ENCODE results near the gene NDUFV3. TPM values are rescaled to one million over a fixed set of nuclear protein-coding genes. Genes with fewer than 3 reads are reported as not detected.

The NDUFV3 gene
- polyA plus RNA-seq, 1 of the 3 experiments (the other 2 are of a cell fraction): 32.9 TPM

DNA sequence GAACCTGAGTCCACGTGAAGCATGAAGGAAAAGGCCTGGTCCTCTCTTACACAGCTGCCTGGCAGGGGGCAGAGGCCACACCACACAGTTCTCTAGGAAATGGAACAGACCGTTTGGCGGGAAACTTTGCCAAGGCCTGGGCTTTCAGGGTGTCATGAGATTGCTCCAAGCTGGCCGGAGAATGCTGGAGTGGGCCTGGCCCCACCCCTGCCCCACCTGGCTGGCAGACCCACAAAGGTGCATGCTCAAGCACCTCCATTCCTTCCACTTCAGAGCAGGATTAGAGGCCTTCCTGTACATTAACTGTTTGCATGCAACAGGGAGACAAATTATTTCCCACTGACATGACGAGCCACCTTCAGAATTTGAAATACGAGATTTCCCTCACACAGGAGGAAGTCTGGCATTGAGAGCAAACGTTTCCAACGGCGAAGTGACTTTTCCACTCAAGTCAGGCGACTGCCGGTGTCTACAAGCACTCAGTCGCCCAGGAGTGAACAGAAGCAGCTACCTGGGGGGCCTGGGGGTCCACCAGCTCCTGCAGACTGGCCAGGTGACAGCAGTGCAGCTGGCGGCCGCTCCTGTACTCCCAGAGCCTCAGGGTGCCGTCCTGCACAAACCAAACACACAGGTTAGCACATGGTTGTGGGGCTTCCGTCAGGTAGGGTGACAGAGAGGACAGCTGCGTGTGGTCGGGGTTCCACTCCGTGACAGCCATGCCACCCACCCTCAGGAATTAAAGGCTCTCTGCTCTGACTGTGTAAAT lies 37.8 kb upstream of the NDUFV3 start:
- peaks cover 9 to 91% of the 10 kb centered on the region in 2 experiments for H3K36me3 ChIP-seq (replicated peaks in 1 of 2; ENCODE audit: control insufficient read depth in 1 of 2, insufficient read depth in 2 of 2, low read length in 1 of 2)
- no peaks in the 10 kb centered on the region for H3K27me3 ChIP-seq (ENCODE audit: insufficient read depth)
- H3K9me2 ChIP-seq: no peaks in the 10 kb centered on the region
- H3K9me3 ChIP-seq: no peaks in the 10 kb centered on the region
- H3F3A ChIP-seq (replicated peaks; ENCODE audit: insufficient read depth): no peaks in the 10 kb centered on the region
- no peak overlapping the region for H3K4me2 ChIP-seq
- H3K9ac ChIP-seq: no peak overlapping the region
- H2AFZ ChIP-seq (ENCODE audit: low read depth): no peak overlapping the region
- peaks cover 3% of the 10 kb centered on the region; the same call in 1 of the 2 replicates for H4K20me1 ChIP-seq (ENCODE audit: insufficient read depth)
- no peak for DNase-seq
- no peak overlapping the region for H3K4me3 ChIP-seq (ENCODE audit: low read depth in 2 of 2, low read length in 1 of 2)
- no peaks in the 10 kb centered on the region for H3K4me1 ChIP-seq (ENCODE audit: control insufficient read depth in 1 of 2, insufficient read depth in 2 of 2, low read depth in 1 of 2, low read length in 1 of 2)
- TF ChIP-seq JUND (IDR thresholded peaks at IDR 0.05) (no peak), NFIC (IDR thresholded peaks at IDR 0.05; ENCODE audit: borderline replicate concordance) (no peak)
- TF ChIP-seq, protein P1, sequence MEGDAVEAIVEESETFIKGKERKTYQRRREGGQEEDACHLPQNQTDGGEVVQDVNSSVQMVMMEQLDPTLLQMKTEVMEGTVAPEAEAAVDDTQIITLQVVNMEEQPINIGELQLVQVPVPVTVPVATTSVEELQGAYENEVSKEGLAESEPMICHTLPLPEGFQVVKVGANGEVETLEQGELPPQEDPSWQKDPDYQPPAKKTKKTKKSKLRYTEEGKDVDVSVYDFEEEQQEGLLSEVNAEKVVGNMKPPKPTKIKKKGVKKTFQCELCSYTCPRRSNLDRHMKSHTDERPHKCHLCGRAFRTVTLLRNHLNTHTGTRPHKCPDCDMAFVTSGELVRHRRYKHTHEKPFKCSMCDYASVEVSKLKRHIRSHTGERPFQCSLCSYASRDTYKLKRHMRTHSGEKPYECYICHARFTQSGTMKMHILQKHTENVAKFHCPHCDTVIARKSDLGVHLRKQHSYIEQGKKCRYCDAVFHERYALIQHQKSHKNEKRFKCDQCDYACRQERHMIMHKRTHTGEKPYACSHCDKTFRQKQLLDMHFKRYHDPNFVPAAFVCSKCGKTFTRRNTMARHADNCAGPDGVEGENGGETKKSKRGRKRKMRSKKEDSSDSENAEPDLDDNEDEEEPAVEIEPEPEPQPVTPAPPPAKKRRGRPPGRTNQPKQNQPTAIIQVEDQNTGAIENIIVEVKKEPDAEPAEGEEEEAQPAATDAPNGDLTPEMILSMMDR (IDR thresholded peaks at IDR 0.05): no peak
- H3K79me2 ChIP-seq (ENCODE audit: insufficient read depth): peaks cover 4% of the 10 kb centered on the region; the same call in 1 of the 2 replicates
- ChIA-PET CTCF (interaction anchor here (1.3 to 1.5 kb wide), 2 partner anchors 37 to 262 kb away, joined by 4 to 5 read pairs; no protein-coding TSS in a partner anchor), POLR2A (no interaction called here)
- WGBS (ENCODE audit: low lambda C conversion rate): 93% methylated on average over 8 of the region's 19 CpGs
- no peak overlapping the region for H3K27ac ChIP-seq (ENCODE audit: low read depth in 2 of 2, low read length in 1 of 2)

- no peak for DNase-seq
- H3K36me3 ChIP-seq (replicated peaks in 1 of 2; ENCODE audit: control insufficient read depth in 1 of 2, insufficient read depth in 2 of 2, low read length in 1 of 2): peaks cover 12 to 89% of the 10 kb centered on the region in 2 experiments
- no peak for TF ChIP-seq RFX5 (IDR thresholded peaks at IDR 0.05; ENCODE audit: low read length)
- TF ChIP-seq MEF2A (IDR thresholded peaks at IDR 0.05; ENCODE audit: borderline replicate concordance, low read depth): no peak
- no peak for TF ChIP-seq SMC3 (IDR thresholded peaks at IDR 0.05; ENCODE audit: low read depth, low read length)
- no peak for TF ChIP-seq JUND (IDR thresholded peaks at IDR 0.05)
- TF ChIP-seq, protein P2, sequence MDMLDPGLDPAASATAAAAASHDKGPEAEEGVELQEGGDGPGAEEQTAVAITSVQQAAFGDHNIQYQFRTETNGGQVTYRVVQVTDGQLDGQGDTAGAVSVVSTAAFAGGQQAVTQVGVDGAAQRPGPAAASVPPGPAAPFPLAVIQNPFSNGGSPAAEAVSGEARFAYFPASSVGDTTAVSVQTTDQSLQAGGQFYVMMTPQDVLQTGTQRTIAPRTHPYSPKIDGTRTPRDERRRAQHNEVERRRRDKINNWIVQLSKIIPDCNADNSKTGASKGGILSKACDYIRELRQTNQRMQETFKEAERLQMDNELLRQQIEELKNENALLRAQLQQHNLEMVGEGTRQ (IDR thresholded peaks at IDR 0.05; ENCODE audit: borderline replicate concordance, low read depth, low read length): no peak
- TF ChIP-seq, protein P1 (IDR thresholded peaks at IDR 0.05): no peak
- TF ChIP-seq FOXM1 (IDR thresholded peaks at IDR 0.05; ENCODE audit: low read depth): no peak
- no peak for TF ChIP-seq EP300 (IDR thresholded peaks at IDR 0.05; ENCODE audit: borderline replicate concordance in 1 of 2, low read depth in 1 of 2, low read length in 1 of 2)
- TF ChIP-seq MXI1 (IDR thresholded peaks at IDR 0.05; ENCODE audit: low read depth, low read length): no peak
- TF ChIP-seq EZH2phosphoT487 (IDR thresholded peaks at IDR 0.05; ENCODE audit: borderline replicate concordance, low read depth): no peak
- no peaks in the 10 kb centered on the region for H3K4me1 ChIP-seq (ENCODE audit: control insufficient read depth in 1 of 2, insufficient read depth in 2 of 2, low read depth in 1 of 2, low read length in 1 of 2)
- no peak overlapping the region for H2AFZ ChIP-seq (ENCODE audit: low read depth)
- ChIA-PET POLR2A (no interaction called here), CTCF (interaction anchor here (1.3 to 1.5 kb wide), 2 partner anchors 37 to 262 kb away, joined by 4 to 5 read pairs; no protein-coding TSS in a partner anchor)
- no peaks in the 10 kb centered on the region for H3K27me3 ChIP-seq (ENCODE audit: insufficient read depth)
- no peaks in the 10 kb centered on the region for H3K9me2 ChIP-seq
- H3K4me3 ChIP-seq (ENCODE audit: low read depth in 2 of 2, low read length in 1 of 2): no peak overlapping the region
- no peak overlapping the region for H3K27ac ChIP-seq (ENCODE audit: low read depth in 2 of 2, low read length in 1 of 2)
- peaks cover 7% of the 10 kb centered on the region; the same call in 1 of the 2 replicates for H3K79me2 ChIP-seq (ENCODE audit: insufficient read depth)
- H3K9me3 ChIP-seq: no peaks in the 10 kb centered on the region
- WGBS (ENCODE audit: low lambda C conversion rate): 94% methylated on average over 15 of the region's 18 CpGs
- no peaks in the 10 kb centered on the region for H3F3A ChIP-seq (replicated peaks; ENCODE audit: insufficient read depth)
- H4K20me1 ChIP-seq (ENCODE audit: insufficient read depth): peaks cover 3% of the 10 kb centered on the region; the same call in 1 of the 2 replicates
- H3K4me2 ChIP-seq: no peak overlapping the region
- no peak overlapping the region for H3K9ac ChIP-seq
Observed at GRCh38 chr21:42855937-42856335, 37.2 kb upstream of the NDUFV3 start.

All from SK-N-SH (cell line).